Measurements from ENCODE around the gene LAMP2. TPM values are rescaled to one million over a fixed set of nuclear protein-coding genes. Genes with fewer than 3 reads are reported as not detected.
"Not testable (repeated sequence)": the region's sequence is repeated elsewhere in the genome, so short reads cannot be mapped to it uniquely, and the experiment has no call there.

LAMP2 gene
- total RNA-seq, 1 donor, result 153 TPM

DNA sequence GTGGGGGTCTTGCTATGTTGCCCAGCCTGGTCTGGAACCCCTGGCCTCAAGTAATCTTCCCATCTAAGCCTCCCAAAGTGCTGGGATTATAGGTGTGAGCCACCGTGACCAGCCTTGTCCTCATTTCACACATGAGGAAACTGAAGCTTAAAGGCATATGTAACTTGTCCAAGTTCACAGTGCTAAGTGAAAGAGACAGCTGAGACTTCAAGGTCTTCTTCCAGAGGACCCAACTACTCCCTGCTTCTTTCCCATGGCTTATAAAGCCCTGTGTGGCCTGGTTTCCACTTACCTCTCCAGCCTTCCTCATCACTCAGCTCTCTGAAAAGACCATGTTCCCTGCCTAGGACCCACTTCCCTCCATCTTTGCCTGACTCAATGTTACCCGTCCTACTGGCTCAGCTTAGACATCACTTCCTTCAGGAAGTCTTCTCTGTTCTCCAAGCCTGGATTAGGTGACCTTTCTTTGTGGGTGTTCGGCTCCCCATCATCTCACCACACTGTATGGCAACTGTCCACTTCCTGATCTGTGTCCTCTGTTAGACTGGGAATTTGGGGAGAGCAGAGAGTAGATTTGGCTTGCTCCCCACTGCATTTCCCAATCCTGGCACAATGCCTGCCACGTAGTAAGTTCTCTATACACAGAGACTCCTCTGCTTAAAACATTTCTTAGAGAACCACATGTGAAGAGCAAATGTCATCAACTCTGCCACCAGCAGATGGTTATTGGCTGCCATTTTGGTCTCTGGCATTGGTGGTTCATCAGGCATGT, 30.4 kb upstream of the LAMP2 start:
- no peak overlapping the region for H3K4me3 ChIP-seq (ENCODE audit: low read depth, low read length)
- TF ChIP-seq, protein P1, sequence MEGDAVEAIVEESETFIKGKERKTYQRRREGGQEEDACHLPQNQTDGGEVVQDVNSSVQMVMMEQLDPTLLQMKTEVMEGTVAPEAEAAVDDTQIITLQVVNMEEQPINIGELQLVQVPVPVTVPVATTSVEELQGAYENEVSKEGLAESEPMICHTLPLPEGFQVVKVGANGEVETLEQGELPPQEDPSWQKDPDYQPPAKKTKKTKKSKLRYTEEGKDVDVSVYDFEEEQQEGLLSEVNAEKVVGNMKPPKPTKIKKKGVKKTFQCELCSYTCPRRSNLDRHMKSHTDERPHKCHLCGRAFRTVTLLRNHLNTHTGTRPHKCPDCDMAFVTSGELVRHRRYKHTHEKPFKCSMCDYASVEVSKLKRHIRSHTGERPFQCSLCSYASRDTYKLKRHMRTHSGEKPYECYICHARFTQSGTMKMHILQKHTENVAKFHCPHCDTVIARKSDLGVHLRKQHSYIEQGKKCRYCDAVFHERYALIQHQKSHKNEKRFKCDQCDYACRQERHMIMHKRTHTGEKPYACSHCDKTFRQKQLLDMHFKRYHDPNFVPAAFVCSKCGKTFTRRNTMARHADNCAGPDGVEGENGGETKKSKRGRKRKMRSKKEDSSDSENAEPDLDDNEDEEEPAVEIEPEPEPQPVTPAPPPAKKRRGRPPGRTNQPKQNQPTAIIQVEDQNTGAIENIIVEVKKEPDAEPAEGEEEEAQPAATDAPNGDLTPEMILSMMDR (IDR thresholded peaks at IDR 0.05; ENCODE audit: insufficient read depth, low read depth, low read length), result no peak
- peak; percentile 8 for DNase-seq (ENCODE audit: low read depth)

- not testable (repeated sequence) for H3K4me3 ChIP-seq (ENCODE audit: low read depth, low read length); DNase-seq (ENCODE audit: low read depth)
Observed at GRCh38 chrX:120490119-120490518, 21.0 kb upstream of the LAMP2 start.

DNA sequence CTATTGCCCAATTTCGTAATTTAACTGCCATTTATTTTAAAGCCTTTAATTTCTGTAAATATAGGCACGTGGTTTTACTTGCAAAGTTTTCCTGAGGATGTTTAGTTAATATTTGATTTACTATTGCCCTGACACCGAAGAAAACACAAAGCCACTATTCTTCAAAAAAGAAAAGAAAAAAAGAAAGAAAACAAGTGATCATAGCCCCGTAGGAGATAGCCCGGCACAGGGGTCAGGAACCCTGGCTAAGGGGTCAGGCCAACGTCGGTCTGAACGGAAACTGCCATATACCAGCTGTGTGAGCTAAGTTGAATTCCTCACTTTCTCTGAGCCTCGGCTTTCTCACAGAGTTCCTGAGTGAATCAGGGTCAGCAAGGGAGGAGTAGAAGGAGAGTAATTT, 17.7 kb upstream of the LAMP2 start:
- TF ChIP-seq, protein P1 (IDR thresholded peaks at IDR 0.05; ENCODE audit: insufficient read depth, low read depth, low read length), result no peak
- no peak for DNase-seq (ENCODE audit: low read depth)

GRCh38 chrX:120485638-120486520, 16.8 kb upstream of the LAMP2 start:
- DNase-seq (ENCODE audit: low read depth), result peak; percentile 69
- TF ChIP-seq, protein P1 (IDR thresholded peaks at IDR 0.05; ENCODE audit: insufficient read depth, low read depth, low read length), result peak; percentile 49
- H3K4me3 ChIP-seq (ENCODE audit: low read depth, low read length), result peak overlapping the region; percentile 60

More for the DNA sequence above, 17.7 kb upstream of the LAMP2 start:
- no peak overlapping the region for H3K4me3 ChIP-seq (ENCODE audit: low read depth, low read length)

- no peak for DNase-seq (ENCODE audit: low read depth)
- TF ChIP-seq, protein P1 (IDR thresholded peaks at IDR 0.05; ENCODE audit: insufficient read depth, low read depth, low read length), result no peak
- peak overlapping the region; percentile 60 for H3K4me3 ChIP-seq (ENCODE audit: low read depth, low read length)
Observed at GRCh38 chrX:120485315-120485637, 16.2 kb upstream of the LAMP2 start.

DNA sequence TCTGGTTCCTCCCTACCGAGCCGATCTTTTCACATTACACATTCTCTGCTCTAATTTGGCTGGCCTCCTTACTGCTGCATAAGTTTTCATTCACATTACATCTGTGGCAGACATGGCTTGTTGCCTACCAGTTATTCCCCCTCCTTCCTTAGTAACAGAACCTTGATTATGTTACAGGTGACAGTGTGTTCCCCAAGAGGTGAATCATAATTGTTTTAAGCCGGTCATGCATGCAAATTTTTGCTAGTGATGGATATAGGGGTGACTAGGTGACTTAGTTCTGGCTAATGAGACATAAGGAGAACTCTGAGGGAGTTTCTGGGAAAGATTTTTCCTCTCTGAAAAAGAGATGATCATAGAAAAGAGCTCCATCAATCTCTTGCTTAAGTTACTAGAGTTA, 8.4 kb upstream of the LAMP2 start:
- DNase-seq (ENCODE audit: low read depth), result no peak
- no peak overlapping the region for H3K4me3 ChIP-seq (ENCODE audit: low read depth, low read length)
- TF ChIP-seq, protein P1 (IDR thresholded peaks at IDR 0.05; ENCODE audit: insufficient read depth, low read depth, low read length), result no peak

DNA sequence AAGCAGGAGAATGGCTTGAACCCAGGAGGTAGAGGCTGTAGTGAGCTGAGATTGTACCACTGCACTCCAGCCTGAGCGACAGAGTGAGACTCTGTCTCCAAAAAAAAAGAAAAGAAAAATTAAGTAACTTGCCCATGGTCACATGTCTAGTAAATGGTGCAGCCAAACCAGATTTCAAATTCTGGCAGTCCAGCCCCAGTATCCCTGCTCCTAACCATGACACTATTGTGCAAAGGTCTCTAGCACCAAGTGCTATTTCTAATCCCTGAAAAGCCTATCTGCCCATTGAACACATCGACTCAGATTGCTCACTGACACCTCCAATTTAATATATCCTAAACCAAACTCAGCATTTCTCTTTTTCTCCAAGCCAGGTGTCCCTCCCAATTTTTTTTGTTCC, 7.6 kb upstream of the LAMP2 start:
- TF ChIP-seq, protein P1 (IDR thresholded peaks at IDR 0.05; ENCODE audit: insufficient read depth, low read depth, low read length), result no peak
- no peak for DNase-seq (ENCODE audit: low read depth)
- H3K4me3 ChIP-seq (ENCODE audit: low read depth, low read length), result no peak overlapping the region

Measured in fibroblast of villous mesenchyme (primary cell).